WTC11 (cell line): ENCODE results near the gene CRIP2. TPM values are rescaled to one million over a fixed set of nuclear protein-coding genes. Genes with fewer than 3 reads are reported as not detected.

Experiments used
- ATAC-seq: fragments of 200-7000 bp; cut with Tn5 transposase; 2 replicates; pipeline ENCODE4 v1.10.0; 2021; ENCODE audit warnings: mild to moderate bottlenecking, moderate library complexity
- CTCF ChIA-PET: fragments of 300-600 bp; sonication (Branson Sonifier 250); formaldehyde crosslinking; loops from one replicate; lab custom pipeline; 2021; ENCODE audit warnings: antibody characterized with exemption; lab: Charles Lee
- POLR2A ChIA-PET: fragments of 350-600 bp; sonication (Branson Sonifier 250); formaldehyde crosslinking; loops from one replicate; lab custom pipeline; 2021; ENCODE audit warnings: antibody characterized with exemption; lab: Charles Lee
- DNase-seq: peaks from one replicate; pipeline ENCODE4 v3.0.0; 2021; ENCODE audit warnings: low spot score
- H3K27ac Mint-ChIP-seq: 2 replicates; pipeline ENCODE4 v1.8.0; 2021; ENCODE audit warnings: mixed read lengths
- H3K27me3 Mint-ChIP-seq: 2 replicates; pipeline ENCODE4 v1.8.0; 2021; ENCODE audit warnings: low read depth, mild to moderate bottlenecking, moderate library complexity, mixed read lengths
- H3K36me3 Mint-ChIP-seq: 2 replicates; pipeline ENCODE4 v1.8.0; 2021; ENCODE audit warnings: mixed read lengths
- H3K4me1 Mint-ChIP-seq: 2 replicates; pipeline ENCODE4 v1.8.0; 2022; ENCODE audit warnings: mixed read lengths
- H3K4me3 Mint-ChIP-seq: 2 replicates; pipeline ENCODE4 v1.8.0; 2021; ENCODE audit warnings: mild to moderate bottlenecking, moderate library complexity, mixed read lengths
- H3K9me3 Mint-ChIP-seq: 2 replicates; pipeline ENCODE4 v1.8.0; 2021; ENCODE audit warnings: mixed read lengths
- ATF2 ChIP-seq: sonication (generic); formaldehyde crosslinking; IDR thresholded peaks from 2 replicates; pipeline ENCODE4 v1.8.1; 2022; ENCODE audit warnings: low read depth, missing genetic modification reagents, borderline replicate concordance
- EMX1 ChIP-seq: fragments of 250-450 bp; sonication (Bioruptor Pico); IDR thresholded peaks from 2 replicates; pipeline ENCODE4 v1.8.0; 2021; ENCODE audit warnings: mild to moderate bottlenecking
- ERG ChIP-seq: fragments of 250-450 bp; sonication (Bioruptor Pico); IDR thresholded peaks from 2 replicates; pipeline ENCODE4 v1.8.0; 2021; ENCODE audit warnings: mild to moderate bottlenecking
- ESRRA ChIP-seq: sonication (generic); formaldehyde crosslinking; IDR thresholded peaks from 2 replicates; pipeline ENCODE4 v1.8.1; 2022; ENCODE audit warnings: mild to moderate bottlenecking, missing genetic modification reagents, borderline replicate concordance
- FOXJ3 ChIP-seq: sonication (generic); formaldehyde crosslinking; IDR thresholded peaks from 2 replicates; pipeline ENCODE4 v1.9.0; 2021; ENCODE audit warnings: missing genetic modification reagents, mild to moderate bottlenecking, borderline replicate concordance
- FOXP1 ChIP-seq: sonication (generic); formaldehyde crosslinking; IDR thresholded peaks from 2 replicates; pipeline ENCODE4 v1.8.0; 2022; ENCODE audit warnings: missing genetic modification reagents, mild to moderate bottlenecking, moderate library complexity, borderline replicate concordance
- KAT7 ChIP-seq: sonication (generic); formaldehyde crosslinking; IDR thresholded peaks from 2 replicates; pipeline ENCODE4 v1.8.1; 2023; ENCODE audit warnings: missing genetic modification reagents, mild to moderate bottlenecking, borderline replicate concordance
- NFYB ChIP-seq: sonication (generic); formaldehyde crosslinking; conservative IDR thresholded peaks from 2 replicates; pipeline ENCODE4 v1.8.0; 2022; ENCODE audit warnings: low read depth, missing genetic modification reagents
- OVOL2 ChIP-seq: fragments of 250-450 bp; sonication (Bioruptor Pico); IDR thresholded peaks from 2 replicates; pipeline ENCODE4 v1.9.0; 2021; ENCODE audit warnings: mild to moderate bottlenecking, borderline replicate concordance
- PRRX2 ChIP-seq: fragments of 250-450 bp; sonication (Bioruptor Pico); IDR thresholded peaks from 2 replicates; pipeline ENCODE4 v1.8.0; 2021; ENCODE audit warnings: mild to moderate bottlenecking
- SMAD4 ChIP-seq: sonication (generic); formaldehyde crosslinking; IDR thresholded peaks from 2 replicates; pipeline ENCODE4 v1.8.0; 2022; ENCODE audit warnings: mild to moderate bottlenecking, missing genetic modification reagents
- SOX15 ChIP-seq: fragments of 250-450 bp; sonication (Bioruptor Pico); IDR thresholded peaks from 2 replicates; pipeline ENCODE4 v1.9.0; 2021; ENCODE audit warnings: mild to moderate bottlenecking
- TCF7 ChIP-seq: sonication (generic); formaldehyde crosslinking; IDR thresholded peaks from 2 replicates; pipeline ENCODE4 v1.8.0; 2022; ENCODE audit warnings: mild to moderate bottlenecking, low read depth, missing genetic modification reagents, moderate library complexity
- TEAD4 ChIP-seq: sonication (generic); formaldehyde crosslinking; IDR thresholded peaks from 2 replicates; pipeline ENCODE4 v1.8.0; 2022; ENCODE audit warnings: mild to moderate bottlenecking, missing genetic modification reagents
- ZBTB21 ChIP-seq: sonication (generic); formaldehyde crosslinking; IDR thresholded peaks from 2 replicates; pipeline ENCODE4 v1.8.1; 2023; ENCODE audit warnings: mild to moderate bottlenecking, missing genetic modification reagents, borderline replicate concordance
- ZNF219 ChIP-seq: sonication (generic); formaldehyde crosslinking; IDR thresholded peaks from 2 replicates; pipeline ENCODE4 v1.8.0; 2023; ENCODE audit warnings: missing genetic modification reagents, mild to moderate bottlenecking, borderline replicate concordance
- ZNF281 ChIP-seq: sonication (generic); formaldehyde crosslinking; IDR thresholded peaks from 2 replicates; pipeline ENCODE4 v1.8.0; 2023; ENCODE audit warnings: mild to moderate bottlenecking, missing genetic modification reagents
- ZNF317 ChIP-seq: sonication (generic); formaldehyde crosslinking; IDR thresholded peaks from 2 replicates; pipeline ENCODE4 v1.8.1; 2023; ENCODE audit warnings: low read depth, mild to moderate bottlenecking, moderate library complexity, missing genetic modification reagents, borderline replicate concordance
- ZNF396 ChIP-seq: fragments of 250-450 bp; sonication (Bioruptor Pico); IDR thresholded peaks from 2 replicates; pipeline ENCODE4 v1.8.0; 2021; ENCODE audit warnings: mild to moderate bottlenecking, moderate library complexity, borderline replicate concordance
- total RNA-seq: library from RNA; stranded (reverse); gene quantifications from 3 replicates; pipeline ENCODE4 v1.2.3, GENCODE V29; 2021
- TF ChIP-seq, protein P1 (sequence below): sonication (generic); formaldehyde crosslinking; IDR thresholded peaks from 2 replicates; pipeline ENCODE4 v1.8.0; 2022; ENCODE audit warnings: mild to moderate bottlenecking, missing genetic modification reagents
- TF ChIP-seq, protein P2 (sequence below): sonication (generic); formaldehyde crosslinking; IDR thresholded peaks from 2 replicates; pipeline ENCODE4 v1.8.0; 2022; ENCODE audit warnings: mild to moderate bottlenecking, missing genetic modification reagents
- TF ChIP-seq, protein P3 (sequence below): sonication (generic); formaldehyde crosslinking; IDR thresholded peaks from 2 replicates; pipeline ENCODE4 v1.8.0; 2022; ENCODE audit warnings: missing genetic modification reagents

Gene CRIP2
- total RNA-seq, 1 experiment from 2014 or later: 5.4 TPM

- no peaks in the 10 kb centered on the region for H3K36me3 Mint-ChIP-seq
- no peaks in the 10 kb centered on the region for H3K9me3 Mint-ChIP-seq
- ChIA-PET CTCF (interaction anchor here (1.3 to 5.1 kb wide), 2 partner anchors 9 to 14 kb away, joined by 3 to 116 read pairs; no protein-coding TSS in a partner anchor), POLR2A (no interaction called here)
- TF ChIP-seq OVOL2 (CRISPR knock-in tag): no peak
- TF ChIP-seq, protein P1, sequence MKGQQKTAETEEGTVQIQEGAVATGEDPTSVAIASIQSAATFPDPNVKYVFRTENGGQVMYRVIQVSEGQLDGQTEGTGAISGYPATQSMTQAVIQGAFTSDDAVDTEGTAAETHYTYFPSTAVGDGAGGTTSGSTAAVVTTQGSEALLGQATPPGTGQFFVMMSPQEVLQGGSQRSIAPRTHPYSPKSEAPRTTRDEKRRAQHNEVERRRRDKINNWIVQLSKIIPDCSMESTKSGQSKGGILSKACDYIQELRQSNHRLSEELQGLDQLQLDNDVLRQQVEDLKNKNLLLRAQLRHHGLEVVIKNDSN (CRISPR knock-in tag): no peak
- no peak for DNase-seq
- H3K27me3 Mint-ChIP-seq: peaks cover 86% of the 10 kb centered on the region
- H3K4me3 Mint-ChIP-seq: no peak overlapping the region
- H3K4me1 Mint-ChIP-seq: peaks cover 18% of the 10 kb centered on the region
- no peak overlapping the region for H3K27ac Mint-ChIP-seq
- no peak for ATAC-seq
These were observed 9.7 kb downstream of the CRIP2 start for GRCh38 chr14:105484069-105484996.

GRCh38 chr14:105484997-105485393 lies 10.4 kb downstream of the CRIP2 start:
- TF ChIP-seq EMX1 (CRISPR knock-in tag): no peak
- no peak for TF ChIP-seq SOX15 (CRISPR knock-in tag)
- no peak for TF ChIP-seq FOXJ3
- no peak for TF ChIP-seq ZNF317 (CRISPR knock-in tag)
- TF ChIP-seq PRRX2: no peak
- TF ChIP-seq ESRRA: no peak
- TF ChIP-seq TEAD4 (CRISPR knock-in tag): no peak
- TF ChIP-seq, protein P2, sequence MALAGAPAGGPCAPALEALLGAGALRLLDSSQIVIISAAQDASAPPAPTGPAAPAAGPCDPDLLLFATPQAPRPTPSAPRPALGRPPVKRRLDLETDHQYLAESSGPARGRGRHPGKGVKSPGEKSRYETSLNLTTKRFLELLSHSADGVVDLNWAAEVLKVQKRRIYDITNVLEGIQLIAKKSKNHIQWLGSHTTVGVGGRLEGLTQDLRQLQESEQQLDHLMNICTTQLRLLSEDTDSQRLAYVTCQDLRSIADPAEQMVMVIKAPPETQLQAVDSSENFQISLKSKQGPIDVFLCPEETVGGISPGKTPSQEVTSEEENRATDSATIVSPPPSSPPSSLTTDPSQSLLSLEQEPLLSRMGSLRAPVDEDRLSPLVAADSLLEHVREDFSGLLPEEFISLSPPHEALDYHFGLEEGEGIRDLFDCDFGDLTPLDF (CRISPR knock-in tag): no peak
- no peak for TF ChIP-seq ZNF396 (CRISPR knock-in tag)
- TF ChIP-seq ATF2 (CRISPR knock-in tag): no peak
- TF ChIP-seq ZNF281 (CRISPR knock-in tag): no peak
- no peak for TF ChIP-seq TCF7
- no peak for TF ChIP-seq KAT7 (CRISPR knock-in tag)
- TF ChIP-seq ZNF219 (CRISPR knock-in tag): no peak
- no peak for TF ChIP-seq FOXP1
- TF ChIP-seq ERG (CRISPR knock-in tag): no peak
- TF ChIP-seq SMAD4 (CRISPR knock-in tag): no peak
- no peak for TF ChIP-seq NFYB
- TF ChIP-seq, protein P3, sequence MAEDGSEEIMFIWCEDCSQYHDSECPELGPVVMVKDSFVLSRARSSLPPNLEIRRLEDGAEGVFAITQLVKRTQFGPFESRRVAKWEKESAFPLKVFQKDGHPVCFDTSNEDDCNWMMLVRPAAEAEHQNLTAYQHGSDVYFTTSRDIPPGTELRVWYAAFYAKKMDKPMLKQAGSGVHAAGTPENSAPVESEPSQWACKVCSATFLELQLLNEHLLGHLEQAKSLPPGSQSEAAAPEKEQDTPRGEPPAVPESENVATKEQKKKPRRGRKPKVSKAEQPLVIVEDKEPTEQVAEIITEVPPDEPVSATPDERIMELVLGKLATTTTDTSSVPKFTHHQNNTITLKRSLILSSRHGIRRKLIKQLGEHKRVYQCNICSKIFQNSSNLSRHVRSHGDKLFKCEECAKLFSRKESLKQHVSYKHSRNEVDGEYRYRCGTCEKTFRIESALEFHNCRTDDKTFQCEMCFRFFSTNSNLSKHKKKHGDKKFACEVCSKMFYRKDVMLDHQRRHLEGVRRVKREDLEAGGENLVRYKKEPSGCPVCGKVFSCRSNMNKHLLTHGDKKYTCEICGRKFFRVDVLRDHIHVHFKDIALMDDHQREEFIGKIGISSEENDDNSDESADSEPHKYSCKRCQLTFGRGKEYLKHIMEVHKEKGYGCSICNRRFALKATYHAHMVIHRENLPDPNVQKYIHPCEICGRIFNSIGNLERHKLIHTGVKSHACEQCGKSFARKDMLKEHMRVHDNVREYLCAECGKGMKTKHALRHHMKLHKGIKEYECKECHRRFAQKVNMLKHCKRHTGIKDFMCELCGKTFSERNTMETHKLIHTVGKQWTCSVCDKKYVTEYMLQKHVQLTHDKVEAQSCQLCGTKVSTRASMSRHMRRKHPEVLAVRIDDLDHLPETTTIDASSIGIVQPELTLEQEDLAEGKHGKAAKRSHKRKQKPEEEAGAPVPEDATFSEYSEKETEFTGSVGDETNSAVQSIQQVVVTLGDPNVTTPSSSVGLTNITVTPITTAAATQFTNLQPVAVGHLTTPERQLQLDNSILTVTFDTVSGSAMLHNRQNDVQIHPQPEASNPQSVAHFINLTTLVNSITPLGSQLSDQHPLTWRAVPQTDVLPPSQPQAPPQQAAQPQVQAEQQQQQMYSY (CRISPR knock-in tag): no peak
- no peak for TF ChIP-seq ZBTB21 (CRISPR knock-in tag)
- ATAC-seq (no peak), DNase-seq (no peak)
- POLR2A ChIA-PET: no interaction called here
- Mint-ChIP-seq H3K27me3 (peaks cover 86% of the 10 kb centered on the region), H3K27ac (no peak overlapping the region), H3K36me3 (no peaks in the 10 kb centered on the region), H3K4me3 (no peak overlapping the region), H3K4me1 (peaks cover 18% of the 10 kb centered on the region), H3K9me3 (no peaks in the 10 kb centered on the region)
- CTCF ChIA-PET: interaction anchor here (1.3 to 5.1 kb wide), 2 partner anchors 9 to 14 kb away, joined by 3 to 116 read pairs; no protein-coding TSS in a partner anchor
